Fibroblast of lung (primary cell): Measurements from ENCODE around the gene CTNNB1.

Source experiments
- EZH2 ChIP-seq: IDR thresholded peaks from 2 replicates; pipeline ENCODE4 v1.5.1; 2012; ENCODE audit warnings: low read length, control low read depth, mild to moderate bottlenecking; ENCODE audit errors: missing control alignments
- TF ChIP-seq, protein P1 (sequence below), 2 donors: IDR thresholded peaks in 1 of 2; conservative IDR thresholded peaks in 1 of 2; 1 replicate in 1 of 2; 2 replicates in 1 of 2; pipeline ENCODE4 v1.5.1; 2011 to 2012; ENCODE audit warnings: low read length in 2 of 2, control low read depth in 1 of 2, inconsistent platforms in 1 of 2, low read depth in 1 of 2, mild to moderate bottlenecking in 1 of 2

GRCh38 chr3:41276191-41276590 lies 76.9 kb downstream of the CTNNB1 start:
- TF ChIP-seq, protein P1, sequence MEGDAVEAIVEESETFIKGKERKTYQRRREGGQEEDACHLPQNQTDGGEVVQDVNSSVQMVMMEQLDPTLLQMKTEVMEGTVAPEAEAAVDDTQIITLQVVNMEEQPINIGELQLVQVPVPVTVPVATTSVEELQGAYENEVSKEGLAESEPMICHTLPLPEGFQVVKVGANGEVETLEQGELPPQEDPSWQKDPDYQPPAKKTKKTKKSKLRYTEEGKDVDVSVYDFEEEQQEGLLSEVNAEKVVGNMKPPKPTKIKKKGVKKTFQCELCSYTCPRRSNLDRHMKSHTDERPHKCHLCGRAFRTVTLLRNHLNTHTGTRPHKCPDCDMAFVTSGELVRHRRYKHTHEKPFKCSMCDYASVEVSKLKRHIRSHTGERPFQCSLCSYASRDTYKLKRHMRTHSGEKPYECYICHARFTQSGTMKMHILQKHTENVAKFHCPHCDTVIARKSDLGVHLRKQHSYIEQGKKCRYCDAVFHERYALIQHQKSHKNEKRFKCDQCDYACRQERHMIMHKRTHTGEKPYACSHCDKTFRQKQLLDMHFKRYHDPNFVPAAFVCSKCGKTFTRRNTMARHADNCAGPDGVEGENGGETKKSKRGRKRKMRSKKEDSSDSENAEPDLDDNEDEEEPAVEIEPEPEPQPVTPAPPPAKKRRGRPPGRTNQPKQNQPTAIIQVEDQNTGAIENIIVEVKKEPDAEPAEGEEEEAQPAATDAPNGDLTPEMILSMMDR (conservative IDR thresholded peaks at IDR 0.05 in 1 of 2, IDR thresholded peaks at IDR 0.05 in 1 of 2; ENCODE audit: low read depth in 1 of 2, low read length in 2 of 2): no peak
- no peak for TF ChIP-seq EZH2
